Smooth muscle cell (in vitro differentiated cells): Measurements from ENCODE around the gene SRRM5. TPM values are rescaled to one million over a fixed set of nuclear protein-coding genes. Genes with fewer than 3 reads are reported as not detected.

Experiments used
- DNase-seq: peaks from one replicate; lab custom pipeline; 2025; ENCODE audit not compliant: unreplicated experiment; lab: John Stamatoyannopoulos, UW
- H2AFZ ChIP-seq: fragments of 200-600 bp; sonication (generic); 2 replicates; pipeline ENCODE4 v1.6.0; 2016; ENCODE audit warnings: antibody characterized with exemption, low read depth, mild to moderate bottlenecking
- H3F3A ChIP-seq: fragments of 200-600 bp; sonication (generic); 2 replicates; pipeline ENCODE4 v1.6.0; 2017; ENCODE audit warnings: antibody characterized with exemption, low read depth
- H3K27ac ChIP-seq: fragments of 200-600 bp; sonication (generic); 2 replicates; pipeline ENCODE4 v1.5.1; 2016; ENCODE audit warnings: low read depth, mild to moderate bottlenecking
- H3K27me3 ChIP-seq: fragments of 200-600 bp; sonication (generic); 2 replicates; pipeline ENCODE4 v1.6.1; 2016; ENCODE audit warnings: low read depth, mild to moderate bottlenecking
- H3K36me3 ChIP-seq: fragments of 200-600 bp; sonication (generic); 2 replicates; pipeline ENCODE4 v1.5.1; 2016; ENCODE audit warnings: low read depth
- H3K4me1 ChIP-seq: fragments of 200-600 bp; sonication (generic); 2 replicates; pipeline ENCODE4 v1.5.1; 2016; ENCODE audit warnings: low read depth
- H3K4me2 ChIP-seq: fragments of 200-600 bp; sonication (generic); 2 replicates; pipeline ENCODE4 v1.6.0; 2016; ENCODE audit warnings: mild to moderate bottlenecking
- H3K4me3 ChIP-seq: fragments of 200-600 bp; sonication (generic); 2 replicates; pipeline ENCODE4 v1.5.1; 2016; ENCODE audit warnings: mild to moderate bottlenecking
- H3K79me2 ChIP-seq: fragments of 200-600 bp; sonication (generic); 2 replicates; pipeline ENCODE4 v1.6.0; 2016; ENCODE audit warnings: low read depth, mild to moderate bottlenecking
- H3K9ac ChIP-seq: fragments of 200-600 bp; sonication (generic); 2 replicates; pipeline ENCODE4 v1.6.0; 2016; ENCODE audit warnings: low read depth
- H3K9me3 ChIP-seq: fragments of 200-600 bp; sonication (generic); replicated peaks from 2 replicates; pipeline ENCODE4 v1.5.1; 2016; ENCODE audit warnings: low read depth
- H4K20me1 ChIP-seq: fragments of 200-600 bp; sonication (generic); 2 replicates; pipeline ENCODE4 v1.6.0; 2016; ENCODE audit warnings: low read depth
- WGBS: methylation state at CpG from one replicate; pipeline ENCODE4 v1.1.7; 2016; ENCODE audit warnings: low lambda C conversion rate; 5-methylcytosine and 5-hydroxymethylcytosine counted together
- polyA plus RNA-seq: library from polyadenylated mRNA; unstranded; fragments of >200 nt; fragmentation: Nextera tagmentation; extraction: Ambion mirVana; gene quantifications from 2 replicates; pipeline ENCODE4 v1.2.1, GENCODE V29; 2016
- total RNA-seq: library from RNA; depleted of rRNA; stranded (reverse); fragments of >200 nt; gene quantifications from 2 replicates; pipeline ENCODE4 v1.2.3, GENCODE V29; 2014
- TF ChIP-seq, protein P1 (sequence below): fragments of 200-600 bp; sonication (generic); IDR thresholded peaks from 2 replicates; pipeline ENCODE4 v1.5.1; 2017; ENCODE audit warnings: borderline replicate concordance, mild to moderate bottlenecking, antibody characterized with exemption; ENCODE audit not compliant: insufficient read depth, poor library complexity, severe bottlenecking

SRRM5 gene
- total and polyA plus RNA-seq, 2 experiments from 2014 or later, result 0.27 TPM; not detected in 1

DNA sequence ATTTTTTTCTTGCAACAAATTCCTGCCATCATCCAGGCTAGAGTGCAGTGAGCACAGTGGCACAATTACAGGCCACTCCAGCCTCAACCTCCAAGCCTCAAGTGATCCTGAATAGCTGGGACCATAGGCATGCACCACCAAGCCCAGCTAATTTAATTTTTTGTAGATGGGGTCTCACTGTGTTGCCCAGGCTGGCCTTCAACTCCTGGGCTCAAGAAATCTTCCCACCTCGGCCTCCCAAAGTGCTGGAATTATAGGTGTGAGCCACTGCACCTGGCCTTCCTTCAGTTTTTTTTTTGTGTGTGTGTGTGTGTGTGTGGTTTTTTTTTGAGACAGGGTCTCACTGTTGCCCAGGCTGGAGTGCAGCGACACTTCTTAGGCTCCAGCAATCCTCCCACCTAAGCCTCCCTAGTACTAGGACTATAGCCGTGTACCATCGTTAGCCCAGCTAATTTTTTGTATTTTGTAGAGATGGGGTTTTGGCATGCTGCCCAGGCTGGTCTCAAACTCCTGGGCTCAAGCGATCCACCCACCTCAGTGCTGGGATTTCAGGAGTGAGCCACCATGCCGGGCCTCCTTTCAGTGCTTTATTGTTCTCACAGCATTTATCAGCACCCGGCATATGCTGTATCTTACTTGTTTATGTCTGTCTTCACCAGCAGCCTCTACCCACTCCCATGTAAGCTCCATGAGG lies 5.9 kb upstream of the SRRM5 start:
- Histone ChIP-seq H3K4me3 (no peak overlapping the region), H3K27ac (no peak overlapping the region), H3K4me1 (no peaks in the 10 kb centered on the region), H2AFZ (no peak overlapping the region), H3K4me2 (no peak overlapping the region), H4K20me1 (peaks cover 12% of the 10 kb centered on the region), H3K9ac (no peak overlapping the region), H3K9me3 (no peaks in the 10 kb centered on the region), H3F3A (peaks cover 2% of the 10 kb centered on the region), H3K36me3 (no peaks in the 10 kb centered on the region), H3K79me2 (no peaks in the 10 kb centered on the region), H3K27me3 (no peaks in the 10 kb centered on the region)
- TF ChIP-seq, protein P1, sequence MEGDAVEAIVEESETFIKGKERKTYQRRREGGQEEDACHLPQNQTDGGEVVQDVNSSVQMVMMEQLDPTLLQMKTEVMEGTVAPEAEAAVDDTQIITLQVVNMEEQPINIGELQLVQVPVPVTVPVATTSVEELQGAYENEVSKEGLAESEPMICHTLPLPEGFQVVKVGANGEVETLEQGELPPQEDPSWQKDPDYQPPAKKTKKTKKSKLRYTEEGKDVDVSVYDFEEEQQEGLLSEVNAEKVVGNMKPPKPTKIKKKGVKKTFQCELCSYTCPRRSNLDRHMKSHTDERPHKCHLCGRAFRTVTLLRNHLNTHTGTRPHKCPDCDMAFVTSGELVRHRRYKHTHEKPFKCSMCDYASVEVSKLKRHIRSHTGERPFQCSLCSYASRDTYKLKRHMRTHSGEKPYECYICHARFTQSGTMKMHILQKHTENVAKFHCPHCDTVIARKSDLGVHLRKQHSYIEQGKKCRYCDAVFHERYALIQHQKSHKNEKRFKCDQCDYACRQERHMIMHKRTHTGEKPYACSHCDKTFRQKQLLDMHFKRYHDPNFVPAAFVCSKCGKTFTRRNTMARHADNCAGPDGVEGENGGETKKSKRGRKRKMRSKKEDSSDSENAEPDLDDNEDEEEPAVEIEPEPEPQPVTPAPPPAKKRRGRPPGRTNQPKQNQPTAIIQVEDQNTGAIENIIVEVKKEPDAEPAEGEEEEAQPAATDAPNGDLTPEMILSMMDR, result no peak
- no peak for DNase-seq
- whole genome bisulfite sequencing, result 79% methylated on average over 7 of the region's 7 CpGs

DNA sequence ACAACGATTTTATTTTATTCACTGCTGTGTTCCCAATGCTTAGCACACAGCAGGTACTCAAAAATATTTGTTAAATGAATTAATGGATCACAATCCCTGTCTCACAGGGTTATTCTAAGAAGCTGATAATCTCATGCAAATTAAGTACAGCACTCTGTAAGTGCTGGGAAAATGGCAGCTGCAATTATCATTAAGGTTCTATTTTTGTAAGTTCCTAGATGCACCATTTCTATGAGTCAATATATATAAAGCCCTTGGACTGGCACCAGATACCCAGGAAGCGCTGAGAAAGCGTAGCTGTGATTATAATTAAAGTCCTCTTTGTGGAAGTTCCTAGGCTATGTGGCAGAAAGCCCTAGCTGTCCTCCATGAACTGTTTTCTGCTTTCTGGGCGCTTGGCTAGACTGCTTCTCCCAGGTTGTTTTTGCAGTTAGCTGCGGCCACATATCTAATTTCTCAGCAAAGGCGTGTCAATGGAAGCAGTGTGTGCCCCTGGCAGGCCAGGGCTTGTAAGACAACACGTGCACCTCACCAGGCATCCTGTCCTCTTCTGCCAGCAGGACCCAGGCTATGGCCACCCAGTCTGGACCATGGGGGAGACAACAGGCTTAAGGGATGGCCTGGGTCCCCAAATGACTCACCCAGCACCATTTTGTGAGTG lies 5.2 kb upstream of the SRRM5 start:
- Histone ChIP-seq H3K36me3 (no peaks in the 10 kb centered on the region), H3K4me1 (no peaks in the 10 kb centered on the region), H3K79me2 (no peaks in the 10 kb centered on the region), H3K4me3 (no peak overlapping the region), H2AFZ (no peak overlapping the region), H3K9me3 (no peaks in the 10 kb centered on the region), H4K20me1 (peaks cover 15% of the 10 kb centered on the region), H3K27me3 (no peaks in the 10 kb centered on the region), H3F3A (no peaks in the 10 kb centered on the region), H3K27ac (no peak overlapping the region), H3K4me2 (no peak overlapping the region), H3K9ac (no peak overlapping the region)
- TF ChIP-seq, protein P1, result no peak
- DNase-seq, result no peak
- 93% methylated on average over 7 of the region's 7 CpGs for WGBS

DNA sequence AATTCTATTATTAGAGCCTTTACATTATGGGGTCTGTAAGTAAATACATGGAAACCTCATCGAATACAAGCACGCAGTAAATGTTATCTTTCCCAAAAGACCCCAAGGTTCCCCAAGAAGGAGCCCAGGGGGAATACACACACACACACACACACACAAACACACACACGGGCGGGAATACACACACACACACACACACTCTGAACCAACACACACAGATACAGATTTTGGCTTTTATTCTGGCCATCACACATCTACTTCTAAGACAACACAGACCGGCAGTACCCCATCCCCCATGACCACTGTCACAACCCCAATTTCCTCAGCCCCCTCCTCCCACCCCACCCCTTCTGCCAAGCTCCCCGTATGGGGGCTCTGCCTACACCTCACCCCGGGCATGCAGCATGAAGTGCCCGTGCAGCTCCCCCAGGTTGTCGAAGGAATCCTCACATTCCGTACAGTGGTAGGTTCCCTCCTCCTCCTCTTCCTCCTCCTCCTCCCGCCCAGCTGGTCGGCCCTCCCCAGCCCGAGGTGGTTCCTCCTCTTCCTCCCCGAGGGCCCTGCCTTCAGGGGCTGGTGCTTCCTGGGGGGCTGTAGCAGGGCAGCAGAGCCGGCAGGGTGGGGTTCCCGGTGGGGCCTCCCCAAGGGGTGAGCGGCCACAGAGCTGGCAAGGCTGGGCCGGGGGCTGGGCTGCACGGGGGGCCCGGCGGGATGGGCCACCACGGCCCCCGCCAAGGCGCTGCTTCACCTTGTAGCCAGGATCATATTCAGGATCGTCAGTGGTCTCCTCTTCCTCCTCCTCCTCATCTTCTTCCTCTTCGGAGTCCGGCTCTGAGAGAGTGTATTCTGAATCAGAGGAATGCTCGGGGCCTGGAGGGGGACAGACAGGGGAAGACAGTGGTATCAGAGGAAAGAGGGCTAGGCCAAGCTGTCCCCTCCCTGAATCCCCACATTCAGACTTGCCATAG lies 4.4 kb upstream of the SRRM5 start:
- Histone ChIP-seq H3K27ac (no peak overlapping the region), H3K9ac (no peak overlapping the region), H3K27me3 (no peaks in the 10 kb centered on the region), H2AFZ (no peak overlapping the region), H4K20me1 (peaks cover 22% of the 10 kb centered on the region), H3K9me3 (no peaks in the 10 kb centered on the region), H3F3A (no peaks in the 10 kb centered on the region), H3K4me1 (no peaks in the 10 kb centered on the region), H3K36me3 (no peaks in the 10 kb centered on the region), H3K79me2 (no peaks in the 10 kb centered on the region), H3K4me2 (no peak overlapping the region), H3K4me3 (no peak overlapping the region)
- TF ChIP-seq, protein P1, result no peak
- DNase-seq, result no peak
- WGBS, result 98% methylated on average over 10 of the region's 28 CpGs
